GM12878 (cell line): ENCODE results near the gene CARD14.

Source experiments
- CHD1 ChIP-seq: IDR thresholded peaks from 2 replicates; pipeline ENCODE4 v1.6.1; 2012; ENCODE audit warnings: low read depth, low read length, improper control_type of control experiment
- GABPA ChIP-seq: IDR thresholded peaks from 2 replicates; pipeline ENCODE4 v1.6.1; 2014; ENCODE audit warnings: antibody characterized with exemption, low read depth, mild to moderate bottlenecking, inconsistent platforms
- MYC ChIP-seq: IDR thresholded peaks from 2 replicates; pipeline ENCODE4 v1.6.1; 2011; ENCODE audit warnings: mild to moderate bottlenecking, low read length, moderate library complexity, inconsistent platforms; ENCODE audit not compliant: insufficient read depth, insufficient replicate concordance, insufficient read length, severe bottlenecking
- NR2C2 ChIP-seq: IDR thresholded peaks from 2 replicates; pipeline ENCODE4 v1.6.1; 2011; ENCODE audit warnings: borderline replicate concordance, low read depth; ENCODE audit not compliant: control insufficient read depth, insufficient read length
- POLR2A ChIP-seq: IDR thresholded peaks from 2 replicates; pipeline ENCODE4 v1.6.1; 2011; ENCODE audit warnings: low read depth, mild to moderate bottlenecking, low read length
- SMC3 ChIP-seq: IDR thresholded peaks from 2 replicates; pipeline ENCODE4 v1.6.1; 2011; ENCODE audit warnings: low read length, improper control_type of control experiment, borderline replicate concordance
- SREBF2 ChIP-seq: IDR thresholded peaks from 2 replicates; pipeline ENCODE4 v1.6.1; 2012; ENCODE audit warnings: mild to moderate bottlenecking, low read length
- STAT3 ChIP-seq: IDR thresholded peaks from 2 replicates; pipeline ENCODE4 v1.6.1; 2011; ENCODE audit warnings: low read depth, low read length, improper control_type of control experiment
- TAF1 ChIP-seq: IDR thresholded peaks from 2 replicates; pipeline ENCODE4 v1.6.1; 2011; ENCODE audit warnings: mild to moderate bottlenecking, low read depth, low read length, borderline replicate concordance
- ZZZ3 ChIP-seq: IDR thresholded peaks from 2 replicates; pipeline ENCODE4 v1.6.1; 2011; ENCODE audit warnings: low read depth; ENCODE audit not compliant: control insufficient read depth, insufficient read length
- TF ChIP-seq, protein P1 (sequence below), 3 experiments: IDR thresholded peaks in 2 of 3; conservative IDR thresholded peaks in 1 of 3; 2 replicates each; pipeline ENCODE4 v1.5.1; 2011; ENCODE audit warnings: low read depth in 3 of 3, low read length in 3 of 3, mild to moderate bottlenecking in 3 of 3, control low read depth in 2 of 3, moderate library complexity in 2 of 3, inconsistent platforms in 1 of 3, mixed read lengths in 1 of 3; ENCODE audit not compliant: control insufficient read depth in 2 of 3, insufficient read depth in 1 of 3; ENCODE audit errors: extremely low read depth in 1 of 3
- TF ChIP-seq, protein P2 (sequence below): IDR thresholded peaks from 2 replicates; pipeline ENCODE4 v1.6.1; 2012; ENCODE audit warnings: low read depth, low read length, improper control_type of control experiment
- TF ChIP-seq, protein P3 (sequence below): IDR thresholded peaks from 2 replicates; pipeline ENCODE4 v1.6.1; 2012; ENCODE audit warnings: low read length, inconsistent platforms

DNA sequence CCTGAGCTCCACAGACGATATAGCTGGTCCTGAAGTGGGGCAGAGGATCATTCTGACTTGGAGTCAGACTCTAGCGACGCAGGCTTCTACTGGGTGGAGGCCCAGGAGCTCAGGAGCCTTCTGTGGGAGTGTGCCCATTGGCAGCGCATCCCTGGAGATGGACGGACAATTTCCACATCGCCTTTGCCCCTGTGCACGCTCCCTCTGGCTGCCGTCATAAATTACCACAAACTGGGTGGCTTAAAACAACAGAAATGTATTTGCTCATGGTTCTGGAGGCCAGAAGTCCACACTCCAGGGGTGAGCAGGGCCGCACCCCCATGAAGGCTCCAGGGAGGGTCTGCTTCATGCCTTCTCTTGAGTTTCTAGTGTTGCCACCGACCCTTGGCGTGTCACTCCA, 6.9 kb downstream of the CARD14 start:
- TF ChIP-seq, protein P1, sequence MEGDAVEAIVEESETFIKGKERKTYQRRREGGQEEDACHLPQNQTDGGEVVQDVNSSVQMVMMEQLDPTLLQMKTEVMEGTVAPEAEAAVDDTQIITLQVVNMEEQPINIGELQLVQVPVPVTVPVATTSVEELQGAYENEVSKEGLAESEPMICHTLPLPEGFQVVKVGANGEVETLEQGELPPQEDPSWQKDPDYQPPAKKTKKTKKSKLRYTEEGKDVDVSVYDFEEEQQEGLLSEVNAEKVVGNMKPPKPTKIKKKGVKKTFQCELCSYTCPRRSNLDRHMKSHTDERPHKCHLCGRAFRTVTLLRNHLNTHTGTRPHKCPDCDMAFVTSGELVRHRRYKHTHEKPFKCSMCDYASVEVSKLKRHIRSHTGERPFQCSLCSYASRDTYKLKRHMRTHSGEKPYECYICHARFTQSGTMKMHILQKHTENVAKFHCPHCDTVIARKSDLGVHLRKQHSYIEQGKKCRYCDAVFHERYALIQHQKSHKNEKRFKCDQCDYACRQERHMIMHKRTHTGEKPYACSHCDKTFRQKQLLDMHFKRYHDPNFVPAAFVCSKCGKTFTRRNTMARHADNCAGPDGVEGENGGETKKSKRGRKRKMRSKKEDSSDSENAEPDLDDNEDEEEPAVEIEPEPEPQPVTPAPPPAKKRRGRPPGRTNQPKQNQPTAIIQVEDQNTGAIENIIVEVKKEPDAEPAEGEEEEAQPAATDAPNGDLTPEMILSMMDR (IDR thresholded peaks at IDR 0.05 in 2 of 3, conservative IDR thresholded peaks at IDR 0.05 in 1 of 3; ENCODE audit: control insufficient read depth in 2 of 3, extremely low read depth in 1 of 3, insufficient read depth in 1 of 3, low read depth in 3 of 3, low read length in 3 of 3), result no peak
- TF ChIP-seq SMC3 (no peak), ZZZ3 (no peak), POLR2A (no peak), SREBF2 (no peak), NR2C2 (no peak), GABPA (no peak), STAT3 (no peak), CHD1 (no peak), MYC (no peak), TAF1 (no peak)
- TF ChIP-seq, protein P2, sequence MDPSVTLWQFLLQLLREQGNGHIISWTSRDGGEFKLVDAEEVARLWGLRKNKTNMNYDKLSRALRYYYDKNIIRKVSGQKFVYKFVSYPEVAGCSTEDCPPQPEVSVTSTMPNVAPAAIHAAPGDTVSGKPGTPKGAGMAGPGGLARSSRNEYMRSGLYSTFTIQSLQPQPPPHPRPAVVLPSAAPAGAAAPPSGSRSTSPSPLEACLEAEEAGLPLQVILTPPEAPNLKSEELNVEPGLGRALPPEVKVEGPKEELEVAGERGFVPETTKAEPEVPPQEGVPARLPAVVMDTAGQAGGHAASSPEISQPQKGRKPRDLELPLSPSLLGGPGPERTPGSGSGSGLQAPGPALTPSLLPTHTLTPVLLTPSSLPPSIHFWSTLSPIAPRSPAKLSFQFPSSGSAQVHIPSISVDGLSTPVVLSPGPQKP, result no peak
- TF ChIP-seq, protein P3, sequence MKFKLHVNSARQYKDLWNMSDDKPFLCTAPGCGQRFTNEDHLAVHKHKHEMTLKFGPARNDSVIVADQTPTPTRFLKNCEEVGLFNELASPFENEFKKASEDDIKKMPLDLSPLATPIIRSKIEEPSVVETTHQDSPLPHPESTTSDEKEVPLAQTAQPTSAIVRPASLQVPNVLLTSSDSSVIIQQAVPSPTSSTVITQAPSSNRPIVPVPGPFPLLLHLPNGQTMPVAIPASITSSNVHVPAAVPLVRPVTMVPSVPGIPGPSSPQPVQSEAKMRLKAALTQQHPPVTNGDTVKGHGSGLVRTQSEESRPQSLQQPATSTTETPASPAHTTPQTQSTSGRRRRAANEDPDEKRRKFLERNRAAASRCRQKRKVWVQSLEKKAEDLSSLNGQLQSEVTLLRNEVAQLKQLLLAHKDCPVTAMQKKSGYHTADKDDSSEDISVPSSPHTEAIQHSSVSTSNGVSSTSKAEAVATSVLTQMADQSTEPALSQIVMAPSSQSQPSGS, result no peak
